H1 (cell line): ENCODE data around the gene CIROP. TPM values are rescaled to one million over a fixed set of nuclear protein-coding genes. Genes with fewer than 3 reads are reported as not detected.

Experiments used
- CTCF ChIA-PET: fragments of 300-600 bp; sonication (Branson Sonifier 250); formaldehyde crosslinking; loops from one replicate; lab custom pipeline; 2021; ENCODE audit not compliant: partially characterized antibody; lab: Charles Lee
- POLR2A ChIA-PET: fragments of 300-600 bp; sonication (Branson Sonifier 250); formaldehyde crosslinking; loops from one replicate; lab custom pipeline; 2021; ENCODE audit warnings: inconsistent platforms; ENCODE audit not compliant: partially characterized antibody; lab: Charles Lee
- DNase-seq, 2 experiments: peaks; one replicate each; pipeline versions ENCODE4 v3.0.0 to v3.0.0-alpha.2; 2010 to 2022; ENCODE audit warnings: low spot score in 2 of 2, low read depth in 1 of 2, mixed read lengths in 1 of 2
- FAIRE-seq: peaks from 2 replicates; lab custom pipeline; 2011; peaks lifted over from hg19 to GRCh38; lab: Jason Lieb, UNC
- H2AFZ ChIP-seq: 2 replicates; pipeline ENCODE4 v1.8.1; 2012; ENCODE audit warnings: low read length, inconsistent platforms
- H2AK5ac ChIP-seq: 2 replicates; pipeline ENCODE4 v1.6.1; 2013; ENCODE audit warnings: low read depth, low read length
- H2BK120ac ChIP-seq: replicated peaks from 2 replicates; pipeline ENCODE3; 2013; ENCODE audit warnings: low read depth, low read length, inconsistent platforms
- H2BK12ac ChIP-seq: 2 replicates; pipeline ENCODE4 v1.6.1; 2013; ENCODE audit warnings: low read depth, low read length
- H2BK15ac ChIP-seq: 2 replicates; pipeline ENCODE4 v1.6.1; 2013; ENCODE audit warnings: low read length
- H2BK20ac ChIP-seq: 2 replicates; pipeline ENCODE4 v1.6.1; 2013; ENCODE audit warnings: low read length
- H2BK5ac ChIP-seq: 2 replicates; pipeline ENCODE4 v1.6.1; 2013; ENCODE audit warnings: low read depth, low read length
- H3K14ac ChIP-seq: 2 replicates; pipeline ENCODE4 v1.6.1; 2013; ENCODE audit warnings: inconsistent platforms; ENCODE audit not compliant: insufficient read length
- H3K18ac ChIP-seq: 2 replicates; pipeline ENCODE4 v1.6.1; 2013; ENCODE audit warnings: low read length; ENCODE audit errors: extremely low read depth
- H3K23ac ChIP-seq: 2 replicates; pipeline ENCODE4 v1.6.1; 2013; ENCODE audit warnings: inconsistent platforms; ENCODE audit not compliant: insufficient read length
- H3K23me2 ChIP-seq: 2 replicates; pipeline ENCODE4 v1.6.1; 2013; ENCODE audit warnings: low read depth, low read length
- H3K27ac ChIP-seq: 2 replicates; pipeline ENCODE4 v1.6.1; 2011; ENCODE audit warnings: low read depth, low read length, inconsistent platforms
- H3K27me3 ChIP-seq, 4 experiments: replicated peaks in 1 of 4; 1 replicate in 1 of 4; 2 replicates in 3 of 4; pipeline versions ENCODE4 v1.6.1 to v1.8.1; 2011 to 2013; ENCODE audit warnings: low read length in 3 of 4, mild to moderate bottlenecking in 3 of 4, inconsistent platforms in 2 of 4, mixed read lengths in 2 of 4, moderate library complexity in 1 of 4; ENCODE audit not compliant: control insufficient read depth in 3 of 4, insufficient read depth in 3 of 4; ENCODE audit errors: extremely low read depth in 1 of 4
- H3K36me3 ChIP-seq, 4 experiments: 2 replicates each; pipeline versions ENCODE4 v1.6.1 to v1.8.1; 2011 to 2013; ENCODE audit warnings: mild to moderate bottlenecking in 4 of 4, low read length in 3 of 4, moderate library complexity in 2 of 4, control low read depth in 1 of 4, inconsistent platforms in 1 of 4; ENCODE audit not compliant: insufficient read depth in 4 of 4, control insufficient read depth in 2 of 4
- H3K4ac ChIP-seq: replicated peaks from 2 replicates; pipeline ENCODE3; 2013; ENCODE audit warnings: low read length, low read depth, mixed read lengths, inconsistent platforms; ENCODE audit not compliant: insufficient read length
- H3K4me1 ChIP-seq, 4 experiments: replicated peaks in 1 of 4; 1 replicate in 1 of 4; 2 replicates in 3 of 4; pipeline versions ENCODE4 v1.6.1 to v1.8.1; 2011 to 2013; ENCODE audit warnings: low read length in 3 of 4, inconsistent platforms in 2 of 4, mixed read lengths in 1 of 4; ENCODE audit not compliant: insufficient read depth in 4 of 4, control insufficient read depth in 3 of 4
- H3K4me2 ChIP-seq, 2 experiments: 2 replicates each; pipeline versions ENCODE4 v1.6.1 to v1.8.1; 2011 to 2013; ENCODE audit warnings: low read depth in 2 of 2, low read length in 2 of 2, control low read depth in 1 of 2, inconsistent platforms in 1 of 2, mild to moderate bottlenecking in 1 of 2; ENCODE audit not compliant: insufficient read depth in 1 of 2
- H3K4me3 ChIP-seq, 4 experiments: fragments of 200-600, 300-600 bp in 1 of 4; sonication (generic), shearing (Covaris generic), sonication (Bioruptor Twin) in 1 of 4; 2 replicates each; pipeline versions ENCODE4 v1.5.1 to v1.8.1; 2011 to 2016; ENCODE audit warnings: low read length in 4 of 4, low read depth in 3 of 4, control low read depth in 2 of 4, inconsistent platforms in 2 of 4, mild to moderate bottlenecking in 2 of 4, mixed read lengths in 1 of 4, moderate library complexity in 1 of 4; ENCODE audit not compliant: insufficient read depth in 2 of 4; ENCODE audit errors: extremely low read depth in 1 of 4
- H3K56ac ChIP-seq: replicated peaks from 2 replicates; pipeline ENCODE3; 2013; ENCODE audit warnings: low read depth, mild to moderate bottlenecking, mixed read lengths, low read length, inconsistent platforms; ENCODE audit not compliant: insufficient read length
- H3K79me1 ChIP-seq: 2 replicates; pipeline ENCODE4 v1.6.1; 2013; ENCODE audit warnings: low read depth, low read length, control low read depth
- H3K79me2 ChIP-seq, 2 experiments: 2 replicates each; pipeline versions ENCODE4 v1.6.1 to v1.8.1; 2012 to 2013; ENCODE audit warnings: low read length in 2 of 2, mild to moderate bottlenecking in 2 of 2, inconsistent platforms in 1 of 2; ENCODE audit not compliant: insufficient read depth in 2 of 2, control insufficient read depth in 1 of 2
- H3K9ac ChIP-seq, 4 experiments: replicated peaks in 1 of 4; 1 replicate in 1 of 4; 2 replicates in 3 of 4; pipeline versions ENCODE4 v1.6.1 to v1.8.1; 2011 to 2013; ENCODE audit warnings: low read depth in 3 of 4, low read length in 3 of 4, control low read depth in 2 of 4, mild to moderate bottlenecking in 2 of 4, moderate library complexity in 2 of 4, inconsistent platforms in 1 of 4; ENCODE audit errors: extremely low read depth in 1 of 4
- H3K9me3 ChIP-seq, 2 experiments: 2 replicates each; pipeline versions ENCODE4 v1.6.1 to v1.8.1; 2012 to 2013; ENCODE audit warnings: mild to moderate bottlenecking in 2 of 2, moderate library complexity in 2 of 2, control low read depth in 1 of 2, inconsistent platforms in 1 of 2, low read depth in 1 of 2, low read length in 1 of 2, mixed read lengths in 1 of 2; ENCODE audit not compliant: insufficient read depth in 2 of 2
- H4K20me1 ChIP-seq, 2 experiments: replicated peaks in 1 of 2; 2 replicates each; pipeline versions ENCODE3 to v1.8.1; 2011 to 2013; ENCODE audit warnings: inconsistent platforms in 2 of 2, low read length in 2 of 2, mild to moderate bottlenecking in 1 of 2; ENCODE audit not compliant: insufficient read depth in 2 of 2, control insufficient read depth in 1 of 2
- H4K5ac ChIP-seq: 2 replicates; pipeline ENCODE4 v1.6.1; 2013; ENCODE audit warnings: low read length, low read depth, mixed read lengths, inconsistent platforms; ENCODE audit not compliant: insufficient read length
- H4K8ac ChIP-seq: 2 replicates; pipeline ENCODE4 v1.8.0; 2013; ENCODE audit warnings: mild to moderate bottlenecking, moderate library complexity, low read length, inconsistent platforms; ENCODE audit not compliant: insufficient read depth; ENCODE audit errors: extremely low read depth
- H4K91ac ChIP-seq: replicated peaks from 2 replicates; pipeline ENCODE3; 2013; ENCODE audit warnings: low read length, mixed read lengths, inconsistent platforms; ENCODE audit not compliant: insufficient read length
- WGBS, 2 experiments: shearing (Covaris generic) in 1 of 2; methylation state at CpG; one replicate each; pipeline versions ENCODE4 v1.1.6 to v1.1.7; 2013 to 2015; ENCODE audit warnings: low lambda C conversion rate in 2 of 2, mixed read lengths in 2 of 2, inconsistent platforms in 1 of 2, low coverage in 1 of 2, missing lambda C conversion rate in 1 of 2; ENCODE audit not compliant: insufficient replicate concordance in 2 of 2, insufficient coverage in 1 of 2, insufficient read length in 1 of 2; ENCODE audit errors: extremely low coverage in 1 of 2, missing lambda C conversion rate in 1 of 2; 5-methylcytosine and 5-hydroxymethylcytosine counted together
- polyA plus RNA-seq, 7 experiments: library from polyadenylated mRNA; depleted of rRNA in 3 of 7; stranded (reverse) in 5 of 7; unstranded in 2 of 7; fragments of >200 nt in 5 of 7; fragments of 200-250 nt in 2 of 7; gene quantifications; 1 replicate in 5 of 7; 2 replicates in 1 of 7; 4 replicates in 1 of 7; pipeline versions ENCODE4 v1.2.1 to v1.2.3, GENCODE V29; 2011 to 2013; ENCODE audit warnings: missing spikeins in 2 of 7, mixed read lengths in 2 of 7
- total RNA-seq: library from RNA; stranded (reverse); fragmentation: NEBNext Ultra II Directional; extraction: Animal tissue kit (Norgen Biotek cat#: 25700); gene quantifications from 2 replicates; pipeline ENCODE4 v1.2.1, GENCODE V29; 2021
- TF ChIP-seq, protein P1 (sequence below): IDR thresholded peaks from 2 replicates; pipeline ENCODE4 v1.6.1; 2012; ENCODE audit warnings: inconsistent platforms

Gene CIROP
- total and polyA plus RNA-seq, 2 of the 8 experiments (the other 6 are each of a cell fraction or from before 2014, with no cell fraction given) = 0.06 TPM; not detected in 1

DNA sequence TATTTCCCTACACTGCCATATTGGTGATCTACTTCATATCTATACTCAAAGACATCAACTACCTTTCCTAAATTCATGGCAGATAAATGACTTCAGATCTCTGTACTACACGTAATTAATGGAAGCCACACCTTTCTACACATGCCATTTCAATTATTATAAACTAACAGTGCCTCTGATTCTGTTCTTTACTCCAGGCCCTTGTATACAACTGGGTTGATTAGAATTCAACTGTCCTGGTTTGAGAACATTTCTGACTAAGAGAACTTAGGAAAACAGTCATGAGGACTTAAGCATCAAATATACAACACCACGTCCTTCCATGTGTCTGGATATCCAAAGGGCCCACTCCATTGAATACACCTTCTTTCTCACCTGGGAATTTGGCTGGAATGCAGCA lies 11.7 kb downstream of the CIROP start:
- Histone ChIP-seq H3K4me1 (no peaks in the 10 kb centered on the region; a peak in 3 of 7 replicates), H4K5ac (no peak overlapping the region), H2BK120ac (no peak overlapping the region), H4K8ac (no peak overlapping the region), H3K79me1 (peaks cover 11% of the 10 kb centered on the region), H3K9me3 (no peaks in the 10 kb centered on the region), H3K4me3 (peak overlapping the region in 1 of 4 experiments; percentile 94; a peak in 1 of 8 replicates), H3K79me2 (peaks cover 18 to 66% of the 10 kb centered on the region in 2 experiments), H3K14ac (no peak overlapping the region), H2BK20ac (no peak overlapping the region), H3K4ac (no peak overlapping the region), H4K20me1 (peaks cover 9 to 11% of the 10 kb centered on the region in 2 experiments), H3K23ac (no peak overlapping the region), H2AK5ac (no peak overlapping the region), H3K23me2 (peaks cover 5% of the 10 kb centered on the region; the same call in 1 of the 2 replicates), H2BK5ac (no peak overlapping the region), H3K27me3 (no peaks in the 10 kb centered on the region), H3K4me2 (no peak overlapping the region; a peak in 1 of 4 replicates), H4K91ac (no peak overlapping the region), H3K36me3 (peaks cover 28 to 55% (median 47%) of the 10 kb centered on the region in 4 experiments), H3K9ac (no peak overlapping the region), H3K56ac (no peak overlapping the region), H3K27ac (no peak overlapping the region), H2BK12ac (no peak overlapping the region), H2AFZ (no peak overlapping the region), H3K18ac (no peak overlapping the region), H2BK15ac (no peak overlapping the region)
- TF ChIP-seq, protein P1, sequence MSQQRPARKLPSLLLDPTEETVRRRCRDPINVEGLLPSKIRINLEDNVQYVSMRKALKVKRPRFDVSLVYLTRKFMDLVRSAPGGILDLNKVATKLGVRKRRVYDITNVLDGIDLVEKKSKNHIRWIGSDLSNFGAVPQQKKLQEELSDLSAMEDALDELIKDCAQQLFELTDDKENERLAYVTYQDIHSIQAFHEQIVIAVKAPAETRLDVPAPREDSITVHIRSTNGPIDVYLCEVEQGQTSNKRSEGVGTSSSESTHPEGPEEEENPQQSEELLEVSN = no peak
- FAIRE-seq (no peak), DNase-seq (no peak)
- CTCF ChIA-PET = interaction anchor here (1.9 to 4.6 kb wide), 2 partner anchors 16 to 37 kb away, joined by 6 to 56 read pairs; no protein-coding TSS in a partner anchor
- WGBS, 2 experiments = 88% methylated on average over 2 of the region's 2 CpGs; no CpG with 5 or more reads in 1 of the 2 experiments
- POLR2A ChIA-PET = interaction anchor here (1.2 to 1.7 kb wide), 3 partner anchors 9 to 43 kb away, joined by 3 to 6 read pairs (median 3); partner anchors contain the start of gene CIROP
